CD1c-positive myeloid dendritic cell (primary cell): Measurements from ENCODE around the gene RNF8.

Experiments used
- DNase-seq: peaks from one replicate; pipeline ENCODE4 v3.0.0-alpha.2; 2016; ENCODE audit errors: extremely low spot score

The RNF8 gene

GRCh38 chr6:37357860-37358259 lies 4.1 kb downstream of the RNF8 start:
- no peak for DNase-seq

- DNase-seq, result no peak
Measured at GRCh38 chr6:37359039-37359438, 5.3 kb downstream of the RNF8 start.

- no peak for DNase-seq
Measured at GRCh38 chr6:37362101-37362828, 8.5 kb downstream of the RNF8 start.

GRCh38 chr6:37365791-37366190 lies 12.0 kb downstream of the RNF8 start:
- no peak for DNase-seq

GRCh38 chr6:37366910-37367309 lies 13.1 kb downstream of the RNF8 start:
- DNase-seq, result no peak

GRCh38 chr6:37368961-37369320 lies 15.2 kb downstream of the RNF8 start:
- peak; percentile 29 for DNase-seq

GRCh38 chr6:37369321-37370201 lies 15.8 kb downstream of the RNF8 start:
- DNase-seq, result no peak

GRCh38 chr6:37371154-37372083 lies 17.6 kb downstream of the RNF8 start:
- DNase-seq, result no peak

- no peak for DNase-seq
Measured at GRCh38 chr6:37372116-37372515, 18.3 kb downstream of the RNF8 start.

GRCh38 chr6:37373822-37374471 lies 20.2 kb downstream of the RNF8 start:
- DNase-seq, result no peak

- DNase-seq, result no peak
Measured at GRCh38 chr6:37375376-37375775, 21.6 kb downstream of the RNF8 start.

GRCh38 chr6:37376078-37376743 lies 22.4 kb downstream of the RNF8 start:
- DNase-seq, result no peak

- peak; percentile 30 for DNase-seq
Measured at GRCh38 chr6:37381579-37381978, 27.8 kb downstream of the RNF8 start.

- no peak for DNase-seq
Measured at GRCh38 chr6:37382994-37383765, 29.4 kb downstream of the RNF8 start.

- no peak for DNase-seq
Measured at GRCh38 chr6:37388578-37388977, 34.8 kb downstream of the RNF8 start.

- DNase-seq, result no peak
Measured at GRCh38 chr6:37389857-37390256, 36.1 kb downstream of the RNF8 start.

GRCh38 chr6:37391120-37391519 lies 37.3 kb downstream of the RNF8 start:
- DNase-seq, result no peak

GRCh38 chr6:37392821-37393220 lies 39.0 kb downstream of the RNF8 start:
- DNase-seq, result no peak

GRCh38 chr6:37393381-37393929 lies 39.7 kb downstream of the RNF8 start:
- no peak for DNase-seq
